MCF 10A (cell line): ENCODE measurements around the gene RBBP5. TPM values are rescaled to one million over a fixed set of nuclear protein-coding genes. Genes with fewer than 3 reads are reported as not detected.

Experiments
- BruUV-seq: library from RNA; stranded (reverse); fragments of 400-500 nt; replicated peaks from 2 replicates; lab custom pipeline; 2021; lab: Mats Ljungman, UMichigan
- CTCF ChIA-PET: fragments of 300-600 bp; sonication (Branson Sonifier 250); formaldehyde crosslinking; extraction: SDS; loops from one replicate; lab custom pipeline; 2021; ENCODE audit warnings: antibody characterized with exemption, inconsistent platforms; lab: Yijun Ruan, JAX
- POLR2A ChIA-PET: fragments of 300-600, 350-650 bp; sonication (Branson Sonifier 250); formaldehyde crosslinking; extraction: SDS; loops from one replicate; lab custom pipeline; 2020; ENCODE audit warnings: antibody characterized with exemption, inconsistent platforms; lab: Yijun Ruan, JAX
- DNase-seq: peaks from one replicate; pipeline ENCODE4 v3.0.0-alpha.2; 2018; ENCODE audit not compliant: unreplicated experiment
- H3K27ac Mint-ChIP-seq: one replicate; pipeline ENCODE4 v1.8.0; 2022; ENCODE audit warnings: mild to moderate bottlenecking, low read depth, mixed read lengths; ENCODE audit not compliant: unreplicated experiment
- H3K27me3 Mint-ChIP-seq: one replicate; pipeline ENCODE4 v1.8.0; 2022; ENCODE audit warnings: mixed read lengths; ENCODE audit not compliant: insufficient read depth, unreplicated experiment
- H3K36me3 Mint-ChIP-seq: one replicate; pipeline ENCODE4 v1.8.0; 2022; ENCODE audit warnings: mild to moderate bottlenecking, moderate library complexity, mixed read lengths; ENCODE audit not compliant: insufficient read depth, unreplicated experiment
- H3K4me1 Mint-ChIP-seq: one replicate; pipeline ENCODE4 v1.8.0; 2022; ENCODE audit warnings: mixed read lengths; ENCODE audit not compliant: insufficient read depth, unreplicated experiment
- H3K4me3 Mint-ChIP-seq: one replicate; pipeline ENCODE4 v1.8.0; 2022; ENCODE audit warnings: mild to moderate bottlenecking, moderate library complexity, mixed read lengths; ENCODE audit not compliant: unreplicated experiment
- H3K9me3 Mint-ChIP-seq: one replicate; pipeline ENCODE4 v1.8.0; 2022; ENCODE audit warnings: mixed read lengths; ENCODE audit not compliant: unreplicated experiment
- intact Hi-C: fragments of 100-400 bp; cut with micrococcal nuclease; formaldehyde crosslinking; loops from 2 replicates; pipeline ENCODE4 v1.14.1; 2022
- total RNA-seq: library from RNA; stranded (reverse); gene quantifications from 2 replicates; pipeline ENCODE4 v1.2.3, GENCODE V29; 2022
- TF ChIP-seq, protein P1 (sequence below): fragments of 200-600 bp; IDR thresholded peaks from one replicate; pipeline ENCODE4 v1.8.0; 2022; ENCODE audit warnings: antibody characterized with exemption, mild to moderate bottlenecking; ENCODE audit not compliant: unreplicated experiment

RBBP5 gene
- total RNA-seq, 1 experiment from 2014 or later: 24.8 TPM

DNA sequence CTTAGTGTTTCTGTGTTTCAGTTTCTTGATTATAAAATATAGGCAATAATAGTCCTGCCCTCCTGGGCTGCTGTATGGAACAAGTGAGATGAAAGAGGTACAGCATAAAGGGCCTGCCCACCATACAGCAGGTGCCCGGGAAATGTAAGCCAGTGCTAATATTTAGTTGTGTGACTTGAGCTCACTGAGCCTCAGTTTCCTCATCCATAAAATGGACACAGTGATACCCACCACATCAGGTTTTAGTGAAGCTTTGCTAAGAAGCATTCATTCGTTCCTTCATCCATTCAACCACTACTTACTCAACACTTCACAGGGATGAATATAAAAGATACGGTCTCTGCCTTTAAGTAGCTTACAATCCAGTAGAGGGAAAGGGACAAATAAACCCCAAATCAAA lies 58.9 kb downstream of the RBBP5 start:
- no peaks in the 10 kb centered on the region for H3K4me1 Mint-ChIP-seq
- TF ChIP-seq, protein P1, sequence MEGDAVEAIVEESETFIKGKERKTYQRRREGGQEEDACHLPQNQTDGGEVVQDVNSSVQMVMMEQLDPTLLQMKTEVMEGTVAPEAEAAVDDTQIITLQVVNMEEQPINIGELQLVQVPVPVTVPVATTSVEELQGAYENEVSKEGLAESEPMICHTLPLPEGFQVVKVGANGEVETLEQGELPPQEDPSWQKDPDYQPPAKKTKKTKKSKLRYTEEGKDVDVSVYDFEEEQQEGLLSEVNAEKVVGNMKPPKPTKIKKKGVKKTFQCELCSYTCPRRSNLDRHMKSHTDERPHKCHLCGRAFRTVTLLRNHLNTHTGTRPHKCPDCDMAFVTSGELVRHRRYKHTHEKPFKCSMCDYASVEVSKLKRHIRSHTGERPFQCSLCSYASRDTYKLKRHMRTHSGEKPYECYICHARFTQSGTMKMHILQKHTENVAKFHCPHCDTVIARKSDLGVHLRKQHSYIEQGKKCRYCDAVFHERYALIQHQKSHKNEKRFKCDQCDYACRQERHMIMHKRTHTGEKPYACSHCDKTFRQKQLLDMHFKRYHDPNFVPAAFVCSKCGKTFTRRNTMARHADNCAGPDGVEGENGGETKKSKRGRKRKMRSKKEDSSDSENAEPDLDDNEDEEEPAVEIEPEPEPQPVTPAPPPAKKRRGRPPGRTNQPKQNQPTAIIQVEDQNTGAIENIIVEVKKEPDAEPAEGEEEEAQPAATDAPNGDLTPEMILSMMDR: no peak
- H3K4me3 Mint-ChIP-seq: no peak overlapping the region
- peaks cover 10% of the 10 kb centered on the region for H3K27me3 Mint-ChIP-seq
- ChIA-PET POLR2A (interaction anchor here (1.5 to 2.9 kb wide), 3 partner anchors 10 to 71 kb away, joined by 3 to 15 read pairs (median 6); partner anchors contain the start of gene RBBP5), CTCF (interaction anchor here (0.6 to 6.6 kb wide), 32 partner anchors 13 to 254 kb away, joined by 3 to 331 read pairs (median 19); partner anchors contain the start of genes CNTN2, RBBP5 and TMEM81)
- intact Hi-C loops: no loop called here
- no peaks in the 10 kb centered on the region for H3K36me3 Mint-ChIP-seq
- no peak overlapping the region for H3K27ac Mint-ChIP-seq
- no peaks in the 10 kb centered on the region for H3K9me3 Mint-ChIP-seq
- BruUV-seq: no TSS peak
- DNase-seq: no peak

- Mint-ChIP-seq H3K27me3 (peaks cover 14% of the 10 kb centered on the region), H3K36me3 (no peaks in the 10 kb centered on the region), H3K27ac (no peak overlapping the region), H3K9me3 (no peaks in the 10 kb centered on the region), H3K4me1 (no peaks in the 10 kb centered on the region), H3K4me3 (no peak overlapping the region)
- intact Hi-C loops: no loop called here
- TF ChIP-seq, protein P1: no peak
- POLR2A ChIA-PET: interaction anchor here (1.5 to 2.9 kb wide), 5 partner anchors 10 to 73 kb away, joined by 3 to 15 read pairs (median 6); partner anchors contain the start of gene RBBP5
- BruUV-seq: no TSS peak
- no peak for DNase-seq
- CTCF ChIA-PET: interaction anchor here (0.6 to 6.6 kb wide), 70 partner anchors 12 to 1926 kb away, joined by 3 to 331 read pairs (median 7); partner anchors contain the start of genes CNTN2, RBBP5 and TMEM81
Observed at GRCh38 chr1:205062319-205062718, 59.5 kb downstream of the RBBP5 start.

- TF ChIP-seq, protein P1: peak; percentile 99
- H3K9me3 Mint-ChIP-seq: no peaks in the 10 kb centered on the region
- H3K36me3 Mint-ChIP-seq: no peaks in the 10 kb centered on the region
- no TSS peak for BruUV-seq
- CTCF ChIA-PET: interaction anchor here (0.6 to 6.6 kb wide), 103 partner anchors 8 to 1925 kb away, joined by 3 to 331 read pairs (median 5); partner anchors contain the start of genes CNTN2, RBBP5 and TMEM81
- intact Hi-C loops: loop anchor here (1.0 kb wide), 3 partner anchors 72 to 195 kb away; no protein-coding TSS in a partner anchor
- H3K4me1 Mint-ChIP-seq: no peaks in the 10 kb centered on the region
- H3K27ac Mint-ChIP-seq: no peak overlapping the region
- H3K27me3 Mint-ChIP-seq: peaks cover 21% of the 10 kb centered on the region
- DNase-seq: peak; percentile 85
- POLR2A ChIA-PET: interaction anchor here (0.6 to 2.9 kb wide), 9 partner anchors 11 to 195 kb away, joined by 3 to 15 read pairs (median 4); partner anchors contain the start of gene RBBP5
- no peak overlapping the region for H3K4me3 Mint-ChIP-seq
Observed at GRCh38 chr1:205061665-205062069, 60.1 kb downstream of the RBBP5 start.

DNA sequence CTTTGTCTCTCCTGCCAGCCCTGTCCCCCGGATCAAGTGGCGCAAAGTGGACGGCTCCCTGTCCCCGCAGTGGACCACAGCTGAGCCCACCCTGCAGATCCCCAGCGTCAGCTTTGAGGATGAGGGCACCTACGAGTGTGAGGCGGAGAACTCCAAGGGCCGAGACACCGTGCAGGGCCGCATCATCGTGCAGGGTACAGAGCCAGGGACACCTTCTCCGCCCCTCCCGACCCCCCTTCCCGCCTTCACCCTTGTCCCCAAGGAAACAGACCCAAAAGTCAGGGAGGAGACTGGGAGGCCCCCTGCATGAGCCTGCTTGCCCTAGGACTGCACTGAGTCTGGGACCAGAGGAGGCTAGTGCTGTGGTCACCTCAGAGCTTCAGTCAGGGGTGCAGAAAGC lies 60.6 kb downstream of the RBBP5 start:
- TF ChIP-seq, protein P1: no peak
- CTCF ChIA-PET: interaction anchor here (0.6 to 6.6 kb wide), 92 partner anchors 8 to 1925 kb away, joined by 3 to 331 read pairs (median 6); partner anchors contain the start of genes CNTN2, RBBP5 and TMEM81
- H3K4me1 Mint-ChIP-seq: no peaks in the 10 kb centered on the region
- H3K4me3 Mint-ChIP-seq: no peak overlapping the region
- intact Hi-C loops: loop anchor here (1.0 kb wide), 3 partner anchors 72 to 195 kb away; no protein-coding TSS in a partner anchor
- H3K36me3 Mint-ChIP-seq: no peaks in the 10 kb centered on the region
- no peak overlapping the region for H3K27ac Mint-ChIP-seq
- POLR2A ChIA-PET: interaction anchor here (1.0 to 2.1 kb wide), 5 partner anchors 11 to 85 kb away, joined by 3 to 14 read pairs (median 5); no protein-coding TSS in a partner anchor
- no peaks in the 10 kb centered on the region for H3K9me3 Mint-ChIP-seq
- H3K27me3 Mint-ChIP-seq: peaks cover 25% of the 10 kb centered on the region
- BruUV-seq: no TSS peak
- no peak for DNase-seq
